ENCODE data around the gene NOP10.

DNA sequence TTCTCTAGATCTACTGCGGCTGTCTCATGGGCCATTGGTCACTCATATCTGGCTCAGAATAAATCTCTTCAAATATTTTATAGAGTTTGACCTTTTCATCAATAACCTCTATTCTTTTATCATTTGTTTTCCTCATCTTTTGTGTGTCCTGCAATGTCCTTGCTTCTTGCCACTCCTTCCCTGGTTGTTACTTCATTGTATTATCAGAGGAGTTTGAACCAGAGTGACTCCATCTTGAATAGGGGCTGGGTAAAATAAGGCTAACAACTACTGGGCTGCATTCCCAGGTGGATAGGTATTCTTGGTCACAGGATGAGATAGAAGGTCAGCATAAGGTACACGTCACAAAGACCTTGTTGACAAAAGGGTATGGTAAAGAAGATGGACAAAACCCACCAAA is 33.9 kb upstream of the NOP10 start:
- TF ChIP-seq CTCF (conservative IDR thresholded peaks at IDR 0.05) (no peak), EZH2 (IDR thresholded peaks at IDR 0.05; ENCODE audit: low read depth) (no peak)

All from PC-9 (cell line).